ENCODE data around the gene NPTX2. TPM values are rescaled to one million over a fixed set of nuclear protein-coding genes. Genes with fewer than 3 reads are reported as not detected.

The NPTX2 gene
- total and polyA plus RNA-seq, 2 donors from 2014 or later = 0.26 to 2.0 TPM

- no peak overlapping the region for H3K27ac ChIP-seq (ENCODE audit: low read depth in 2 of 2, low read length in 2 of 2)
- FAIRE-seq (no peak), DNase-seq (no peak)
- intact Hi-C loops (cut with DNase I) = no loop called here
- H3K9ac ChIP-seq (ENCODE audit: low read length in 3 of 3) = no peak overlapping the region
- no peaks in the 10 kb centered on the region for H3K9me3 ChIP-seq (ENCODE audit: control insufficient read depth in 2 of 3, insufficient read depth in 1 of 3, low read length in 3 of 3)
- TF ChIP-seq CTCF (IDR thresholded peaks at IDR 0.05; ENCODE audit: borderline replicate concordance, extremely low read depth, insufficient read depth) = no peak
- H3K4me1 ChIP-seq (ENCODE audit: control insufficient read depth in 2 of 3, insufficient read depth in 2 of 3, low read depth in 1 of 3, low read length in 3 of 3) = no peaks in the 10 kb centered on the region
- H3K27me3 ChIP-seq (ENCODE audit: control insufficient read depth, insufficient read depth, low read length) = no peaks in the 10 kb centered on the region
- no peak overlapping the region for H3K4me3 ChIP-seq (ENCODE audit: low read length in 3 of 3)
- H3K36me3 ChIP-seq (ENCODE audit: control insufficient read depth in 2 of 3, insufficient read depth in 3 of 3, low read length in 3 of 3) = no peaks in the 10 kb centered on the region
These were observed 37.6 kb downstream of the NPTX2 start for GRCh38 chr7:98654524-98655272.

- Histone ChIP-seq H3K4me1 (ENCODE audit: control insufficient read depth in 2 of 3, insufficient read depth in 2 of 3, low read depth in 1 of 3, low read length in 3 of 3) (no peaks in the 10 kb centered on the region), H3K9me3 (ENCODE audit: control insufficient read depth in 2 of 3, insufficient read depth in 1 of 3, low read length in 3 of 3) (no peaks in the 10 kb centered on the region), H3K27ac (ENCODE audit: low read depth in 2 of 2, low read length in 2 of 2) (no peak overlapping the region), H3K27me3 (ENCODE audit: control insufficient read depth, insufficient read depth, low read length) (no peaks in the 10 kb centered on the region), H3K9ac (ENCODE audit: low read length in 3 of 3) (no peak overlapping the region), H3K36me3 (ENCODE audit: control insufficient read depth in 2 of 3, insufficient read depth in 3 of 3, low read length in 3 of 3) (no peaks in the 10 kb centered on the region), H3K4me3 (ENCODE audit: low read length in 3 of 3) (no peak overlapping the region)
- TF ChIP-seq CTCF (IDR thresholded peaks at IDR 0.05; ENCODE audit: borderline replicate concordance, extremely low read depth, insufficient read depth) = no peak
- FAIRE-seq (no peak), DNase-seq (no peak)
- intact Hi-C loops (cut with DNase I) = no loop called here
These were observed 38.5 kb downstream of the NPTX2 start for GRCh38 chr7:98655611-98656010.

GRCh38 chr7:98656899-98657298 lies 39.8 kb downstream of the NPTX2 start:
- Histone ChIP-seq H3K36me3 (ENCODE audit: control insufficient read depth in 2 of 3, insufficient read depth in 3 of 3, low read length in 3 of 3) (no peaks in the 10 kb centered on the region), H3K9me3 (ENCODE audit: control insufficient read depth in 2 of 3, insufficient read depth in 1 of 3, low read length in 3 of 3) (no peaks in the 10 kb centered on the region), H3K4me3 (ENCODE audit: low read length in 3 of 3) (no peak overlapping the region), H3K27me3 (ENCODE audit: control insufficient read depth, insufficient read depth, low read length) (no peaks in the 10 kb centered on the region), H3K4me1 (ENCODE audit: control insufficient read depth in 2 of 3, insufficient read depth in 2 of 3, low read depth in 1 of 3, low read length in 3 of 3) (no peaks in the 10 kb centered on the region), H3K9ac (ENCODE audit: low read length in 3 of 3) (no peak overlapping the region), H3K27ac (ENCODE audit: low read depth in 2 of 2, low read length in 2 of 2) (no peak overlapping the region)
- FAIRE-seq = no peak
- intact Hi-C loops (cut with DNase I) = no loop called here
- no peak for DNase-seq
- TF ChIP-seq CTCF (IDR thresholded peaks at IDR 0.05; ENCODE audit: borderline replicate concordance, extremely low read depth, insufficient read depth) = no peak

GRCh38 chr7:98657736-98658135 lies 40.7 kb downstream of the NPTX2 start:
- Histone ChIP-seq H3K36me3 (ENCODE audit: control insufficient read depth in 2 of 3, insufficient read depth in 3 of 3, low read length in 3 of 3) (no peaks in the 10 kb centered on the region), H3K27me3 (ENCODE audit: control insufficient read depth, insufficient read depth, low read length) (no peaks in the 10 kb centered on the region), H3K4me1 (ENCODE audit: control insufficient read depth in 2 of 3, insufficient read depth in 2 of 3, low read depth in 1 of 3, low read length in 3 of 3) (no peaks in the 10 kb centered on the region), H3K9me3 (ENCODE audit: control insufficient read depth in 2 of 3, insufficient read depth in 1 of 3, low read length in 3 of 3) (no peaks in the 10 kb centered on the region), H3K4me3 (ENCODE audit: low read length in 3 of 3) (no peak overlapping the region), H3K27ac (ENCODE audit: low read depth in 2 of 2, low read length in 2 of 2) (no peak overlapping the region), H3K9ac (ENCODE audit: low read length in 3 of 3) (no peak overlapping the region)
- no peak for FAIRE-seq
- no peak for TF ChIP-seq CTCF (IDR thresholded peaks at IDR 0.05; ENCODE audit: borderline replicate concordance, extremely low read depth, insufficient read depth)
- DNase-seq = no peak
- intact Hi-C loops (cut with DNase I) = no loop called here

Measured in kidney (tissue), 14 donors.